Testis (tissue), 3 donors: ENCODE results near the gene DPF1. TPM values are rescaled to one million over a fixed set of nuclear protein-coding genes. Genes with fewer than 3 reads are reported as not detected.
A peak's percentile ranks its signal among the peaks of the same experiment; 100 is the strongest.

Source experiments
- DNase-seq: peaks from one replicate; pipeline ENCODE4 v3.0.0-alpha.2; 2019
- H3K27ac ChIP-seq, 2 donors: fragments of 200-600 bp; sonication (generic); one replicate each; pipeline ENCODE4 v1.5.1; 2019
- H3K27me3 ChIP-seq: fragments of 200-600 bp; sonication (generic); one replicate; pipeline ENCODE4 v1.5.1; 2019
- H3K36me3 ChIP-seq: fragments of 200-600 bp; sonication (generic); one replicate; pipeline ENCODE4 v1.5.1; 2017; ENCODE audit warnings: low read depth; ENCODE audit errors: missing control alignments
- H3K4me1 ChIP-seq: fragments of 200-600 bp; sonication (generic); one replicate; pipeline ENCODE4 v1.5.1; 2019
- H3K4me3 ChIP-seq, 2 donors: fragments of 200-600 bp; sonication (generic); one replicate each; pipeline ENCODE4 v1.5.1; 2017 to 2019
- H3K9me3 ChIP-seq: fragments of 200-600 bp; sonication (generic); one replicate; pipeline ENCODE4 v1.5.1; 2017
- POLR2A ChIP-seq: fragments of 450-650 bp; IDR thresholded peaks from one replicate; pipeline ENCODE4 v1.6.1; 2017; ENCODE audit warnings: antibody characterized with exemption, mild to moderate bottlenecking, moderate library complexity
- WGBS, 2 donors: methylation state at CpG; one replicate each; pipeline ENCODE4 v1.1.5; 2018; 5-methylcytosine and 5-hydroxymethylcytosine counted together
- intact Hi-C: fragments of 100-400 bp; cut with DNase I; formaldehyde crosslinking; loops from one replicate; pipeline ENCODE4 v1.15.1; 2023; ENCODE audit warnings: low total_unique reads
- polyA plus RNA-seq: library from polyadenylated mRNA; stranded (reverse); fragments of 350-450 nt; fragmentation: Illumina TruSeq; extraction: RNeasy Lipid Tissue Mini Kit (QIAGEN cat#74804); gene quantifications from one replicate; pipeline ENCODE4 v1.2.3, GENCODE V29; 2014; ENCODE audit warnings: low read depth, low replicate concordance; ENCODE audit not compliant: insufficient read depth
- total RNA-seq, 2 donors: library from RNA; depleted of rRNA; stranded (reverse); fragments of >200 nt; gene quantifications; one replicate each; pipeline ENCODE4 v1.2.3, GENCODE V29; 2016
- TF ChIP-seq, protein P1 (sequence below), 3 experiments: fragments of 450-650 bp in 2 of 3; fragments of 200-600 bp in 1 of 3; sonication (generic) in 1 of 3; IDR thresholded peaks; one replicate each; pipeline ENCODE4 v1.5.1; 2016 to 2019; ENCODE audit warnings: antibody characterized with exemption in 3 of 3, mild to moderate bottlenecking in 2 of 3, moderate library complexity in 1 of 3

DPF1 gene
- total and polyA plus RNA-seq, 3 donors from 2014 or later = 3.6 to 6.4 (median 4.7) TPM

DNA sequence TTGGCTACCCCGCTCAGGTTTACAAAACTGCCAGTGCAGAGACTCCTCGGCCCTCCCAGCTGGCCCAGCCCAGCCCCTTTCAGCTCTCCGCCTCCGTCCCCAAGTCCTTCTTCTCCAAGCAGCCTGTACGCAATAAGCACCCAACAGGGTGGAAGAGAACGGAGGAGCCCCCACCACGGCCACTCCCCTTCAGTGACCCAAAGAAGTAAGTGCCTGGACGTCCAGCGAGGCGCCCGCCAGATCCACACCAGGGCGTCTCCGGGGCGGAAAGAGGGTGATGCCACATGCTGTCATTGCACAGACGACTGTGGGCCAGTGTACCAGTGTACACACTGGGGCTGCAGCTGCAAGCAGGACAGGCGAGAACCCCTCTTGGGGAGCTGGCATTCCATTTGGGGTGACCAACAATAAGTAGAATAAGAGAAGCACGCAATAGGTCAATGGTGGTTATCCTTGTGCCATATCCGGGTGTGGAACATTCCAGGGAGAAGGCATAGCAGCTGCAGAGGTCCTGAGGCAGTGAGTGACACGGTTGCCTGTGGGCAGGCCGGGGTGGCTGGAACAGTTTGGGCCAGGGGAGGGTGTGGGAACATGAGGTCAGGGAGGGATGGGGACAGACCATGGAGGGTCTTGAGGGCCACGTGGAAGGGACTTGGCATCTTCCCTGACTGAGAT is 41.3 kb downstream of the DPF1 start:
- TF ChIP-seq POLR2A = no peak
- TF ChIP-seq, protein P1, sequence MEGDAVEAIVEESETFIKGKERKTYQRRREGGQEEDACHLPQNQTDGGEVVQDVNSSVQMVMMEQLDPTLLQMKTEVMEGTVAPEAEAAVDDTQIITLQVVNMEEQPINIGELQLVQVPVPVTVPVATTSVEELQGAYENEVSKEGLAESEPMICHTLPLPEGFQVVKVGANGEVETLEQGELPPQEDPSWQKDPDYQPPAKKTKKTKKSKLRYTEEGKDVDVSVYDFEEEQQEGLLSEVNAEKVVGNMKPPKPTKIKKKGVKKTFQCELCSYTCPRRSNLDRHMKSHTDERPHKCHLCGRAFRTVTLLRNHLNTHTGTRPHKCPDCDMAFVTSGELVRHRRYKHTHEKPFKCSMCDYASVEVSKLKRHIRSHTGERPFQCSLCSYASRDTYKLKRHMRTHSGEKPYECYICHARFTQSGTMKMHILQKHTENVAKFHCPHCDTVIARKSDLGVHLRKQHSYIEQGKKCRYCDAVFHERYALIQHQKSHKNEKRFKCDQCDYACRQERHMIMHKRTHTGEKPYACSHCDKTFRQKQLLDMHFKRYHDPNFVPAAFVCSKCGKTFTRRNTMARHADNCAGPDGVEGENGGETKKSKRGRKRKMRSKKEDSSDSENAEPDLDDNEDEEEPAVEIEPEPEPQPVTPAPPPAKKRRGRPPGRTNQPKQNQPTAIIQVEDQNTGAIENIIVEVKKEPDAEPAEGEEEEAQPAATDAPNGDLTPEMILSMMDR (IDR thresholded peaks at IDR 0.05) = no peak
- no peak for DNase-seq
- H3K36me3 ChIP-seq = no peaks in the 10 kb centered on the region
- H3K4me3 ChIP-seq = no peak overlapping the region
- WGBS, 2 donors = 70 to 85% methylated on average over 21 of the region's 21 CpGs
- peak overlapping the region in 1 of 2 donors; percentile 84 for H3K27ac ChIP-seq
- no peaks in the 10 kb centered on the region for H3K27me3 ChIP-seq
- no peaks in the 10 kb centered on the region for H3K9me3 ChIP-seq
- H3K4me1 ChIP-seq = no peaks in the 10 kb centered on the region
- intact Hi-C loops = no loop called here

DNA sequence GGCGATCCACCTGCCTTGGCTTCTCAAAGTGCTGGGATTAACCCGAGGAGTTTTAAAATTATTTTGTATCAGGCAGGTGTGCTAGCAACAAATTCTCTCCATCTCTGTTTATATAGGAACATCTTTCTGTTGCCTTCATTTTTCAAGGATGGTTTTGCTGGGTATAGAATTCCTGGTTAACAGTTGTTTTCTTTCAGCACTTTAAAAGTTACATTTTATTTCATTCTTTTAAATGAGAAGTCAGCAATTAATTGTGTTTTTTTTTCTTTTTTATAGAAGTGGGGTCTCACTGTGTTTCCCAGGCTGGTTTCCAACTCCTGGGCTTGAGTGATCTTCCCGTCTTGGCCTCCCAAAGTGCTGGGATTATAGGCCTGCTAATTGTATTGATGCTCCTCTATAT is 44.0 kb downstream of the DPF1 start:
- Histone ChIP-seq H3K36me3 (no peaks in the 10 kb centered on the region), H3K9me3 (no peaks in the 10 kb centered on the region), H3K4me3 (no peak overlapping the region), H3K27ac (no peak overlapping the region), H3K4me1 (no peaks in the 10 kb centered on the region), H3K27me3 (no peaks in the 10 kb centered on the region)
- intact Hi-C loops = no loop called here
- no peak for DNase-seq
- 97 to 100% methylated on average over 3 of the region's 3 CpGs for WGBS, 2 donors
- TF ChIP-seq, protein P1 (IDR thresholded peaks at IDR 0.05) = no peak
- no peak for TF ChIP-seq POLR2A

DNA sequence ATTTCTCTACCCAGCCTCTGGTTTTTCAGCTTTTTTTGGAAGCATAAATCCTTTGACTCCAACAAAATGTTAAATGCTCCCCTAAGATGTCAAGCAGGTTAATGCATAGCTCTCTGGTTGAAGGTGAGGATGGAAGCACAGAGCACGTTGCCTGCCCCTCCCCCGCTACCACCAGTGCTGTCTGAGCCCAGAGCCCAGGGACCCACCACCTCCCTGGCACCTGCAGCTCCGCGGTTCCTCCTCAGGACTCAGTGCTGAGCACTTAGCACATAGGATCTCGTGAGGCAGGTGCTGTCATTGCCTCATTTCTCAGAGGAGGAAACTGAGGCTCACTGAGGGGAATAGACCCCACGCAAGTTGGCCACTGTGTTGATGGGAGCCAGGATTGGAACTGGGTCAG is 48.6 kb downstream of the DPF1 start:
- Histone ChIP-seq H3K4me3 (no peak overlapping the region), H3K27ac (no peak overlapping the region), H3K4me1 (no peaks in the 10 kb centered on the region), H3K9me3 (no peaks in the 10 kb centered on the region), H3K36me3 (no peaks in the 10 kb centered on the region), H3K27me3 (no peaks in the 10 kb centered on the region)
- TF ChIP-seq, protein P1 (IDR thresholded peaks at IDR 0.05) = no peak
- no peak for TF ChIP-seq POLR2A
- 76 to 93% methylated on average over 6 of the region's 6 CpGs for WGBS, 2 donors
- DNase-seq = no peak
- intact Hi-C loops = no loop called here

DNA sequence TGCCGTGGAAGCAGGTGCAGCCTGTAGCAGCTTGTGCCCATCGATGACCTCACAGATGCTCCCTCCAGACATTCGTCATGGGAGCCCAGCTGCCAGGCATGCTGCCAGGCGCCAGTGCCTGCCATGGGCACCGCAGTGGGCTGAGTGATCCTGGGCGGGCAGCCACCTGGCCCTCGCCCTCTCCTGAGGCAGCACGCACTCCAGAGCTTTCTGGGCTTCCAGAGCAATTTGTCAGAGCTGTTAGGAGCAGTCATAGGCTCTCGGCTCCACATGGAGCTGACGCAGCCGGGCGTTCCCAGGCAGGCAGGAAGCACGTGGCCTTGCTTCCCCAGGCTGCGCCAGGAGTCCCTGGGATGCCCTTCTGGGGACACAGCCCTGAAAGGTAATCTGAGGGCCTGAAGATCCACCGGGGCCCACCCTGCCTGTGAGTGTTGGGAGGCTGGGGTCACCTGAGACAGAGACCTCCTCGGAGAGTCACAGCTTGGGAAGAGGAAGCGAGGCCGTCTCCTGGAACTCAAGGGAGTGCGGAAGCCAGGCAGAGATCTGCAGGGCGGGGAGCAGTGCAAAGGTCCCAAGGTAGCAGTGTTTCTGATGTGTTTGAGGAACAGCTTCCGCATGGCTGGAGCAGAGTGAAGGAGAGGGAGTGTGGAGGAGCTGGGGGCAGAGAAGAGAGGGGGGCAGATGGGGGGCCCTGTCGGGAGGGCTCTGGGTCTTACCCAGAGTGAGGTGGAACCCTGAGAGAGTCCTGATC is 50.6 kb downstream of the DPF1 start:
- no peak overlapping the region for H3K27ac ChIP-seq
- H3K36me3 ChIP-seq = no peaks in the 10 kb centered on the region
- intact Hi-C loops = no loop called here
- no peak for DNase-seq
- no peaks in the 10 kb centered on the region for H3K9me3 ChIP-seq
- H3K4me3 ChIP-seq = no peak overlapping the region
- no peaks in the 10 kb centered on the region for H3K4me1 ChIP-seq
- TF ChIP-seq POLR2A = no peak
- TF ChIP-seq, protein P1 (IDR thresholded peaks at IDR 0.05) = no peak
- no peaks in the 10 kb centered on the region for H3K27me3 ChIP-seq
- WGBS, 2 donors = 87 to 94% methylated on average over 8 to 20 of the region's 22 CpGs
